Activated T-cell treated with anti-CD3 and anti-CD28 coated beads, Interleukin-2, amount 50 U/mL, for 72 hours (primary cell): Measurements from ENCODE around the gene ZNF761. TPM values are rescaled to one million over a fixed set of nuclear protein-coding genes. Genes with fewer than 3 reads are reported as not detected.
A peak's percentile ranks its signal among the peaks of the same experiment; 100 is the strongest.
"Not testable (repeated sequence)": the region's sequence is repeated elsewhere in the genome, so short reads cannot be mapped to it uniquely, and the experiment has no call there.

ENCODE experiments used
- ATAC-seq, 2 donors: fragments of 150-1000 bp; cut with Tn5 transposase; replicated peaks in 1 of 2; 2 replicates each; pipeline ENCODE4 v1.10.0; 2021; ENCODE audit warnings: moderate library complexity in 2 of 2, mild to moderate bottlenecking in 1 of 2
- DNase-seq, 2 donors: peaks; one replicate each; pipeline ENCODE4 v3.0.0; 2021 to 2022; ENCODE audit warnings: mixed read lengths in 1 of 2
- H3K27ac Mint-ChIP-seq: one replicate; pipeline ENCODE4 v1.8.0; 2022; ENCODE audit warnings: mild to moderate bottlenecking, moderate library complexity, mixed read lengths
- H3K27me3 Mint-ChIP-seq: one replicate; pipeline ENCODE4 v1.8.0; 2022; ENCODE audit warnings: low read depth, mixed read lengths
- H3K36me3 Mint-ChIP-seq, 2 donors: one replicate each; pipeline ENCODE4 v1.8.0; 2022; ENCODE audit warnings: mixed read lengths in 2 of 2, mild to moderate bottlenecking in 1 of 2; ENCODE audit not compliant: insufficient read depth in 2 of 2
- H3K4me1 Mint-ChIP-seq: one replicate; pipeline ENCODE4 v1.8.0; 2022; ENCODE audit warnings: low read depth, mixed read lengths
- H3K4me3 Mint-ChIP-seq, 2 donors: one replicate each; pipeline ENCODE4 v1.8.0; 2022; ENCODE audit warnings: mild to moderate bottlenecking in 2 of 2, mixed read lengths in 2 of 2, moderate library complexity in 2 of 2
- H3K9me3 Mint-ChIP-seq, 2 donors: one replicate each; pipeline ENCODE4 v1.8.0; 2022; ENCODE audit warnings: mixed read lengths in 2 of 2
- total RNA-seq, 2 donors: library from RNA; stranded (reverse); gene quantifications; one replicate each; pipeline ENCODE4 v1.2.3, GENCODE V29; 2022

Gene ZNF761
- total RNA-seq, 2 donors from 2014 or later: 16.1 to 21.0 TPM

DNA sequence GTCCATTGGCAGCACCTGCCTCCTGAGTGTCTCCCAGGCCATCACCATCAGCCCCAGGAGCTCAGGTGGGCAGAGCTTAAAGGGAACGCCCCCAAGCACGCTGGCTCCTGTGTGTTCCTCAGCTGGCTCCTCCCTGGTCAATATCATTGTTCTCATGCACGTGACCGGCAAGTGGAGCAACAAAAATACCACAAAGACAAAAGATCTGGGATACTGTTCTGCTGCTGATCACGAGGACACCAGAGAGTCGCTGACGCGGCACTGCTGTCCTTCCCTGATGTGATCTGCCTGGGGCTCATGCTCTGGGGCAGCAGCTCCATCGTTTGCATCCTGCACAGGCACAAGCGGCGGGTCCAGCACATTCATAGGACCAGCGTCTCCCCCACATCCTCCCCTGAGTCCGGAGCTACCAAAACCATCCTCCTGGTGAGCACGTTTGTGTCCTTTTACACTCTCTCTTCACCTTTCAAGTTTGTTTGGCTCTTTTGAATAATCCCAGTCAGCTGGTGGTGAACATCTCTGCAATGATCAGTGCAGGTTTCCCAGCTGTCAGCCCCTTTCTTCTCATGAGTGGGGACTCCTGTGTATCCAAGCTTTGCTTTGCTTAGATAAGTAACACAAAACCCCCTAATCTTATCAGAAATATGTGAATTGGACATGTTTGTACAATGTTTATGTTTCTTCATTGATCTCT lies 72.0 kb downstream of the ZNF761 start:
- DNase-seq, H3K27me3 Mint-ChIP-seq, H3K4me1 Mint-ChIP-seq, H3K4me3 Mint-ChIP-seq, H3K27ac Mint-ChIP-seq, H3K9me3 Mint-ChIP-seq, H3K36me3 Mint-ChIP-seq: not testable (repeated sequence)
- ATAC-seq: peak in 1 of 2 donors; percentile 37

- H3K4me3 Mint-ChIP-seq, H3K36me3 Mint-ChIP-seq, H3K4me1 Mint-ChIP-seq, H3K27ac Mint-ChIP-seq, H3K9me3 Mint-ChIP-seq, DNase-seq: not testable (repeated sequence)
- ATAC-seq: peak in 1 of 2 donors; percentile 44
- H3K27me3 Mint-ChIP-seq: peaks cover 15% of the 10 kb centered on the region
Observed at GRCh38 chr19:53504365-53504703, 72.5 kb downstream of the ZNF761 start.

DNA sequence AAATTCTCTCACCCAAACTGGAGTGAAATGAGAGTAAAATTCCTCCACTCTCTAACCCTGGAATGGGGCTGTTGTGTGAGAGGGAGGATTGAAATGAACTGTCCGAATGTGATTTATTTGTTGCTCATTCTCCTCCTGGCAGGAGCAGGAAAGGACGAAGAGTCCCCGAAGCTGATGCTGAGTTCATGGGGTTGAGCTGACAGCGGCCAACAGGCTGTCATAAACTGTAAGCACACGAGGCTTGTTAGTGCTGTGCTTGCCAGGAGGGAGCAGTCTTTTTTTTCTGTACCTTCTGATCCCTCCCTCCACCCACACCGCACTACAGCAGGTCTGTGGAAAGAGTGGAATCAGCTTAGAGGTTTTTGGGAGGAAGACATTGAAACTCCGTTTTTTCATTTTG lies 73.1 kb downstream of the ZNF761 start:
- Mint-ChIP-seq H3K36me3 (peaks cover 4 to 6% of the 10 kb centered on the region in 2 donors), H3K4me3 (no peak overlapping the region), H3K27ac (no peak overlapping the region), H3K9me3 (peaks cover 3 to 4% of the 10 kb centered on the region in 2 donors), H3K4me1 (no peaks in the 10 kb centered on the region), H3K27me3 (peaks cover 18% of the 10 kb centered on the region)
- no peak for DNase-seq
- no peak for ATAC-seq

DNA sequence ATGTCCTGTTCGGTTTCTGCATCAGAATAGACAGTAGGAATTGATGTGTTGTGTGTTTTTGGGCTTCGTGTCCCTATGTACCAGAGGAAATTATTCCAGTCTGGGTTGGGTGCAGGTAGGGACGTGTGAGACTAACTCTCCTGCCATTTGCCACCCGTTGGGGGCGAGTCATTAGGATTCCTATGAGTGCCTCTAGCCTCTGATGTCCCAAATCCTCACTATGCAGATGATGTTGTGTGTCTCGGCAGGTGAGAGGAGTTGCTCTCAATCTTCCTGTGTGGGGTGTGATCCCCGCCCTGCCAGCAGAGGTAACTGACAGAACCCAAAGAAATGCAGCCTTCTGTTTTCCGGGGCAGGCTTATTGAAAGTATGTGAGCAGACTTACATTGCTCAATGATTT lies 74.9 kb downstream of the ZNF761 start:
- Mint-ChIP-seq H3K4me1 (no peaks in the 10 kb centered on the region), H3K36me3 (peaks cover 3 to 4% of the 10 kb centered on the region in 2 donors), H3K27me3 (peaks cover 18% of the 10 kb centered on the region), H3K4me3 (no peak overlapping the region), H3K9me3 (peaks cover 0 to 4% of the 10 kb centered on the region in 2 donors), H3K27ac (no peak overlapping the region)
- DNase-seq: no peak
- ATAC-seq: no peak

Other genes with a start within 250 kb of the ZNF761 start
- 1 to 10 TPM; 5.6 to 6.5 TPM for gene ZNF665, start 238.6 kb upstream of the ZNF761 start, total RNA-seq
- 10 to 100 TPM in 1 of 2 donors, 1 to 10 TPM in 1; 9.0 to 10.5 TPM for gene ZNF677, start 177.1 kb upstream of the ZNF761 start, total RNA-seq
- not detected for gene VN1R2, start 173.7 kb upstream of the ZNF761 start, total RNA-seq
- gene VN1R4, start 164.3 kb upstream of the ZNF761 start, total RNA-seq: not detected
- 1 to 10 TPM; 5.4 to 6.0 TPM for gene ZNF845, start 98.2 kb upstream of the ZNF761 start, total RNA-seq
- 10 to 100 TPM; 20.7 to 27.0 TPM for gene ZNF525, start 66.3 kb upstream of the ZNF761 start, total RNA-seq
- gene ZNF765, start 36.8 kb upstream of the ZNF761 start, total RNA-seq: 10 to 100 TPM; 13.4 to 14.6 TPM
- gene ZNF813, start 35.7 kb downstream of the ZNF761 start, total RNA-seq: 1 to 10 TPM; 7.9 to 8.2 TPM
- gene ZNF331, start 106.2 kb downstream of the ZNF761 start, total RNA-seq: 10 to 100 TPM; 63.7 to 71.4 TPM
- gene DPRX, start 200.0 kb downstream of the ZNF761 start, total RNA-seq: not detected